ENCODE data around the gene MOK. TPM values are rescaled to one million over a fixed set of nuclear protein-coding genes. Genes with fewer than 3 reads are reported as not detected.

MOK gene
- total and polyA plus RNA-seq, 2 of the 4 experiments (the other 2 are of a cell fraction), result 16.8 to 48.5 TPM

DNA sequence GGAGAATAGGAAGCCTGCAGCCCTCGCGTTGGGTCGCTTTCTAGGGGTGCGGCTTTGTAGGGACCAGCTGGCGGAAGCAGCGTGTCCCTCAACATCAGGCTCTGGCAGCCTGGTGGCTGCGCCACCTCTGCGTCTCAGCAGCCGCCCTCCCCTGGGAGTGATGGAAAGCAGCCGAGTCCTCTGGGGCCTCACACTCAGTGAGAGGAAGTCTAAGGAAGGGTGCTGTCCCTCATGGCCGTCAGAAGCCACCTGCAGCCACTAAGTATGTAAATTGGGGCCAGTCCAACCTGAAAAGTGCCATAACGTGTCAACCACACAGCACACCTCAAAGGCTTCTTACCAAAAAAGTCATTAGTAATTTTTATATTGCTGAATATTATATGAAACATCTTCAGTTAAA, 84.9 kb downstream of the MOK start:
- no TSS peak for BruUV-seq (replicated peaks)
- intact Hi-C loops (cut with micrococcal nuclease), result no loop called here
- no peaks in the 10 kb centered on the region for H3K9me3 ChIP-seq (ENCODE audit: control insufficient read depth, insufficient read depth, low read length)

More for the DNA sequence above, 84.9 kb downstream of the MOK start:
- no peak overlapping the region for H4K8ac ChIP-seq (ENCODE audit: low read depth in 2 of 2, low read length in 2 of 2)
- H3K4ac ChIP-seq (ENCODE audit: low read depth, low read length), result no peak overlapping the region
- no peak overlapping the region for H3K27ac ChIP-seq (ENCODE audit: insufficient read depth, low read length)
- 96% methylated on average over 4 of the region's 12 CpGs; no CpG with 5 or more reads in 1 of the 2 experiments for WGBS, 2 experiments (ENCODE audit: extremely low coverage in 2 of 2, insufficient read length in 1 of 2)
- no peak overlapping the region for H2AK9ac ChIP-seq (replicated peaks; ENCODE audit: low read depth, low read length, poor library complexity)
- H2AK5ac ChIP-seq (ENCODE audit: low read depth, low read length), result no peak overlapping the region
- no peak overlapping the region for H2BK120ac ChIP-seq (ENCODE audit: low read depth, low read length)
- H2BK20ac ChIP-seq (ENCODE audit: low read depth, low read length), result no peak overlapping the region
- H4K5ac ChIP-seq (ENCODE audit: low read depth, low read length), result no peak overlapping the region
- no peak overlapping the region for H3K18ac ChIP-seq (ENCODE audit: low read depth, low read length)
- ChIA-PET CTCF (no interaction called here), POLR2A (ENCODE audit: unreplicated experiment) (no interaction called here)
- H4K91ac ChIP-seq (ENCODE audit: insufficient read depth, low read depth, low read length), result no peak overlapping the region
- H2BK5ac ChIP-seq (ENCODE audit: low read depth, low read length, poor library complexity, severe bottlenecking), result no peak overlapping the region
- no peak overlapping the region for H3K4me2 ChIP-seq (ENCODE audit: low read depth, low read length)
- H2BK15ac ChIP-seq (ENCODE audit: low read depth, low read length), result no peak overlapping the region
- in situ Hi-C loops (cut with MboI; ENCODE audit: low sequenced_read_pairs), result no loop called here
- DNase-seq (no peak), ATAC-seq (ENCODE audit: low read depth) (no peak)
- TF ChIP-seq BHLHE40 (IDR thresholded peaks at IDR 0.05; ENCODE audit: low read depth, low read length) (no peak), NFE2L2 (IDR thresholded peaks at IDR 0.05; ENCODE audit: low read depth, low read length) (no peak), MAFK (IDR thresholded peaks at IDR 0.05; ENCODE audit: low read depth, low read length) (no peak), CHD1 (IDR thresholded peaks at IDR 0.05; ENCODE audit: low read depth, low read length) (no peak)
- H3K4me3 ChIP-seq (ENCODE audit: insufficient read depth, low read depth, low read length), result no peak overlapping the region
- H4K20me1 ChIP-seq (ENCODE audit: insufficient read depth, low read length), result peaks cover 15% of the 10 kb centered on the region
- H3K23ac ChIP-seq (ENCODE audit: low read depth, low read length), result no peak overlapping the region
- no peaks in the 10 kb centered on the region for H3K27me3 ChIP-seq (ENCODE audit: control insufficient read depth, insufficient read depth, low read length)
- H3K36me3 ChIP-seq (ENCODE audit: control insufficient read depth, insufficient read depth, low read length), result peaks cover 9% of the 10 kb centered on the region
- dilution Hi-C loops (cut with HindIII; ENCODE audit: low sequenced_read_pairs, unreplicated experiment), result no loop called here
- H3K9me1 ChIP-seq (ENCODE audit: insufficient read depth, low read length), result peaks cover 19% of the 10 kb centered on the region
- H3K14ac ChIP-seq (replicated peaks; ENCODE audit: low read depth, low read length), result no peak overlapping the region
- H3K56ac ChIP-seq (ENCODE audit: extremely low read depth, insufficient read depth, low read length), result no peak overlapping the region
- peaks cover 13% of the 10 kb centered on the region for H3K4me1 ChIP-seq (ENCODE audit: control insufficient read depth, insufficient read depth, low read length)
- no peak overlapping the region for H3K9ac ChIP-seq (ENCODE audit: low read depth, low read length)
- peaks cover 13 to 61% of the 10 kb centered on the region in 2 experiments for H3K79me1 ChIP-seq (ENCODE audit: low read depth in 1 of 2, low read length in 2 of 2)
- H2AFZ ChIP-seq (replicated peaks; ENCODE audit: low read length, poor library complexity), result no peak overlapping the region
